ENCODE data around the gene KCNQ1.

KCNQ1 gene

DNA sequence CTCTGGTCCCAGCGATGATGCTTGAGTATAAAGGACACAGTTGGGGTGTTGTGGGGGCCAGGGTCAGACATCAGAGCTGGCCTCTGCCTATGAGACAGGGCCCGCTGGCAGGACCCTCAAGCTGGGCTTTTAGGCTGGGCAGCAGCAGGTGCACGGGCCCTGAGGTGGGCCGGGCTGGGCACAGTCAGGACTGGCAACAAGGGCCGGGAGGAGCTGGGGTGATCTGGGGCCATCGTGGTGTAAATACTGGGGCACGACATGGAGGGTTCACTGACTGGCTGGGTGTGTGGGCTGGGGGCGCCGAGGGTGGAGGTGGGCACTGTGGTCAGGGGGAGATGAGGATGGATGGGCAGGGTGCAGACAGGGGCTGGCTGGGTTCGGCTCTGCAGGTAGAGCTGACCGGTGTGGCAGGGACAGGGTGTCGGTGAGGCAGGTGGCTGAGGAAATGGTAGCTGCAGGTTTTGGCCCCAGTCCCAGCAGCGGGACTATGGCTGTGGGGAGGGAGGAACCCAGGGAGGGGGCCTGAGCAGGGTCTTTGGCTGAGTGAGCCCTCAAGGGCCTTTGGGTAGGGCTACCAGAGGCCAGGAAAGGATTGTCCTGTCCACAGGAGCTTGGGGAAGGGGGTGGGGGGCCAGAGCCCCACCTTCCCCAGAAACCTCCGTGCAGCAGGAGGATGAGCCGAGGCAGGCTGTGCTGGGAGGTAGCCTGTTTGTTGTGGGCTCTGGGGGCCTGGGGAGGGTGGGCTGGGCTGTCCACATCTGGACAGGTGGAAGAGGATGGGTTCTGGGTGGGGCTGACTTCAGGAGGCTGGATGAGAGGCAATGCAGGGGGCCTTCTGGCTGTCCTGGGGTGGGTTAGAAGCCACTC is 81.4 kb downstream of the KCNQ1 start:
- peak; percentile 54 for DNase-seq (ENCODE audit: low spot score)
- no peaks in the 10 kb centered on the region for H3K9me3 ChIP-seq (ENCODE audit: severe bottlenecking)
- ATAC-seq (ENCODE audit: low read depth), result no peak
- H3K36me3 ChIP-seq (ENCODE audit: low read depth), result no peaks in the 10 kb centered on the region
- no peaks in the 10 kb centered on the region for H3K4me1 ChIP-seq (ENCODE audit: insufficient read depth, poor library complexity, severe bottlenecking)
- TF ChIP-seq, protein P1, sequence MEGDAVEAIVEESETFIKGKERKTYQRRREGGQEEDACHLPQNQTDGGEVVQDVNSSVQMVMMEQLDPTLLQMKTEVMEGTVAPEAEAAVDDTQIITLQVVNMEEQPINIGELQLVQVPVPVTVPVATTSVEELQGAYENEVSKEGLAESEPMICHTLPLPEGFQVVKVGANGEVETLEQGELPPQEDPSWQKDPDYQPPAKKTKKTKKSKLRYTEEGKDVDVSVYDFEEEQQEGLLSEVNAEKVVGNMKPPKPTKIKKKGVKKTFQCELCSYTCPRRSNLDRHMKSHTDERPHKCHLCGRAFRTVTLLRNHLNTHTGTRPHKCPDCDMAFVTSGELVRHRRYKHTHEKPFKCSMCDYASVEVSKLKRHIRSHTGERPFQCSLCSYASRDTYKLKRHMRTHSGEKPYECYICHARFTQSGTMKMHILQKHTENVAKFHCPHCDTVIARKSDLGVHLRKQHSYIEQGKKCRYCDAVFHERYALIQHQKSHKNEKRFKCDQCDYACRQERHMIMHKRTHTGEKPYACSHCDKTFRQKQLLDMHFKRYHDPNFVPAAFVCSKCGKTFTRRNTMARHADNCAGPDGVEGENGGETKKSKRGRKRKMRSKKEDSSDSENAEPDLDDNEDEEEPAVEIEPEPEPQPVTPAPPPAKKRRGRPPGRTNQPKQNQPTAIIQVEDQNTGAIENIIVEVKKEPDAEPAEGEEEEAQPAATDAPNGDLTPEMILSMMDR (IDR thresholded peaks at IDR 0.05; ENCODE audit: poor library complexity, severe bottlenecking), result no peak
- no peak overlapping the region for H3K27ac ChIP-seq (ENCODE audit: poor library complexity, severe bottlenecking)
- H3K4me3 ChIP-seq (ENCODE audit: severe bottlenecking), result no peak overlapping the region
- H3K27me3 ChIP-seq (ENCODE audit: insufficient read depth, poor library complexity, severe bottlenecking), result no peaks in the 10 kb centered on the region

DNA sequence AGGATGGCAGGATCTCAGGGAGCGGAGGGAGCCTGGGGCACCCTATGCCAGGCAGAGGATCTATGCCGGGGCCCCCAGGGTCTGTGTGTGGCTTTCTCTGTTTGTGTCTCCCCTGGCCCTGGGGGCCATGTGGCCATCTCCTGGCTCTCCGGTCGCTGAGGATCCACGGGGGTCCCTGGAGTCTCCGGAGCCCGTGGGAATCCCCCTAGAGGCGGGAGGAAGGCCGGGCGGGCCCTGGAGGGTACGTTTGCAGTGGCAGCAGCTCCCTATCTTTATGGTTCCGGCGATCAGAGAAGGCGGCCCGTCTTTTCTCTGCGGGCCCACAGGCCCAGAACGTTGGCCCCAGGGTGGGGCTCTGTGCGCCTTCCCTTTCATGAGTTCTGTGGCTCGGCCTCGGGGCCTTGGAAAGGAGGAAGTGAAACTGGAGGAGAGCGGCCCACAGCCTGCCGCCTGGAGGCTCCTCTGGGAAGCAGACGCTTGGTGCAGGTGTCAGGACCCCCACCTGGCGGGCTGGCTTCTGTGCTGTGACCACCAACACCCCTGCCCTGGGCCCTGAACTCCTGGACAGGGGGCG is 82.1 kb downstream of the KCNQ1 start:
- no peak overlapping the region for H3K4me3 ChIP-seq (ENCODE audit: severe bottlenecking)
- no peaks in the 10 kb centered on the region for H3K4me1 ChIP-seq (ENCODE audit: insufficient read depth, poor library complexity, severe bottlenecking)
- H3K36me3 ChIP-seq (ENCODE audit: low read depth), result no peaks in the 10 kb centered on the region
- H3K27ac ChIP-seq (ENCODE audit: poor library complexity, severe bottlenecking), result no peak overlapping the region
- TF ChIP-seq, protein P1 (IDR thresholded peaks at IDR 0.05; ENCODE audit: poor library complexity, severe bottlenecking), result no peak
- H3K27me3 ChIP-seq (ENCODE audit: insufficient read depth, poor library complexity, severe bottlenecking), result no peaks in the 10 kb centered on the region
- no peaks in the 10 kb centered on the region for H3K9me3 ChIP-seq (ENCODE audit: severe bottlenecking)
- DNase-seq (ENCODE audit: low spot score) (peak; percentile 56), ATAC-seq (ENCODE audit: low read depth) (no peak)

DNA sequence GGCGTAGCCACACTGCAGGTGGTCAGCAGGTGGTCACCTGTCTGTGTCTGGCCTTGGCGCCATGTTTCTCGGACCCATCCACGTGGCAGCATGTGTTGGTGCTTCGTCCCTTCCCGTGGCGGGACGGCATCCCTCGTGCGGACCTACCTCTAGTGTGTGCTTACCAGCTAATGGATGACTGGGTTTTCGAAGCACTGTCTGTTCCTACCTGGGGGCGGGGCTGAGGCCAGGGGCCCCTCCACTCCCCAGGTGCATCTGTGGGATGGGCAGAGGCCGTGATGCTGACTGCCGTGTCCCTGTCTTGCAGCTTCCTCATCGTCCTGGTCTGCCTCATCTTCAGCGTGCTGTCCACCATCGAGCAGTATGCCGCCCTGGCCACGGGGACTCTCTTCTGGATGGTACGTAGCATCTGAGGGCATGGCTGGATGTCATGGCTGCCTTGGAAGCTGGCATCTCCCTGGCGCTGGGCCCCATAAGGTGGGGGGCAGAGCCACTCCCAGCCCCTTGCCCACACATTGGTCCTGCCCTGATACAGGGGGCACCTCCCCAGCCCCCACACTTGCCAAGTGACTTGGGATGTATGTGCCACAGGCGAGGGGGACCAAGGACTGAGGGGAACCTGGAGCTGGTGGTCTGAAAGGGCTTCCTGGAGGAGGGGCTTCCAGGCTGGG is 82.9 kb downstream of the KCNQ1 start:
- H3K4me1 ChIP-seq (ENCODE audit: insufficient read depth, poor library complexity, severe bottlenecking), result no peaks in the 10 kb centered on the region
- DNase-seq (ENCODE audit: low spot score), result peak; percentile 47
- H3K27ac ChIP-seq (ENCODE audit: poor library complexity, severe bottlenecking), result no peak overlapping the region
- no peak overlapping the region for H3K4me3 ChIP-seq (ENCODE audit: severe bottlenecking)
- TF ChIP-seq, protein P1 (IDR thresholded peaks at IDR 0.05; ENCODE audit: poor library complexity, severe bottlenecking), result no peak
- ATAC-seq (ENCODE audit: low read depth), result no peak
- no peaks in the 10 kb centered on the region for H3K36me3 ChIP-seq (ENCODE audit: low read depth)
- no peaks in the 10 kb centered on the region for H3K9me3 ChIP-seq (ENCODE audit: severe bottlenecking)
- no peaks in the 10 kb centered on the region for H3K27me3 ChIP-seq (ENCODE audit: insufficient read depth, poor library complexity, severe bottlenecking)

DNA sequence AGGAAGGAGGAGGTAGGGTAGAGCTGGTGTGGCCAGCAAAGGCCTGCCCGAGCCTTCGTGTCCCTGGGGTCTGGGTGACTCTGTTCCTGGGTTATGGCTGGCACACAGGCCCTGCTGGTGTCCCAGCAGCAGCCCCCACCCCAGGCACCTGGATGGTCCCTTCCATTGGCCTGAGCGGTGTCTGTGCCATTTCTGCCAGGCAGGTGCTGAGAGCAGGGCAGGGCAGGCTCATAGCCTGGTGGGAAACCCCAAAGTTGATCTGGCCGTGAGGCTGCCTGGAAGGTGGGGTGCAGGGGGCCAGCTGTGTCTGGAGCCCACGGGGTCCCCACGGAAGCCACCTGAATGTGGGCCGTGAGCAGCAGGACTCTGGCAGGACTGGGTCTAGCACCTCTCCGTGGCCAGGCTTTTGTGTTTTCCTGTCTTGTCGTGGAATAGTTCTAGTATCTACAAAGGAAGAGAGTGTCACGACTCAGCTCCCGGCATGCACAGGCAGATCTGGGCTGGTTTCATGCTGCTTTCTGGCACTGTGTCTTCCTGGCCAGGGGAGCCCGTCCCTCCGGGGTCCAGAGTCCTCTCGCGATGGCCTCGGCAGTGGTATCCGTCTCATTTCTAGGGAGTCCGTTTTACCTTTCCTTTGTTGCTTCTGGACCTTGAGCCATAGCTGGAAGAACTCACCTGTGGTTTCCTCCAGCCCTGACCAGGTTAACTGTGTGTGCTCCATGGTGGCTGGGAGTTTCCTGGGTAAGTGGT is 83.7 kb downstream of the KCNQ1 start:
- H3K27ac ChIP-seq (ENCODE audit: poor library complexity, severe bottlenecking), result no peak overlapping the region
- H3K9me3 ChIP-seq (ENCODE audit: severe bottlenecking), result no peaks in the 10 kb centered on the region
- H3K27me3 ChIP-seq (ENCODE audit: insufficient read depth, poor library complexity, severe bottlenecking), result no peaks in the 10 kb centered on the region
- H3K36me3 ChIP-seq (ENCODE audit: low read depth), result no peaks in the 10 kb centered on the region
- no peak for ATAC-seq (ENCODE audit: low read depth)
- H3K4me1 ChIP-seq (ENCODE audit: insufficient read depth, poor library complexity, severe bottlenecking), result peaks cover 6% of the 10 kb centered on the region
- no peak overlapping the region for H3K4me3 ChIP-seq (ENCODE audit: severe bottlenecking)
- DNase-seq (ENCODE audit: low spot score), result peak; percentile 49
- TF ChIP-seq, protein P1 (IDR thresholded peaks at IDR 0.05; ENCODE audit: poor library complexity, severe bottlenecking), result no peak
